ENCODE results near the gene CASK. TPM values are rescaled to one million over a fixed set of nuclear protein-coding genes. Genes with fewer than 3 reads are reported as not detected.

Gene CASK
- 24.6 TPM for polyA plus RNA-seq (2013, experiment 1 of 2)
- 26.1 TPM for polyA plus RNA-seq (2013, experiment 2 of 2)

DNA sequence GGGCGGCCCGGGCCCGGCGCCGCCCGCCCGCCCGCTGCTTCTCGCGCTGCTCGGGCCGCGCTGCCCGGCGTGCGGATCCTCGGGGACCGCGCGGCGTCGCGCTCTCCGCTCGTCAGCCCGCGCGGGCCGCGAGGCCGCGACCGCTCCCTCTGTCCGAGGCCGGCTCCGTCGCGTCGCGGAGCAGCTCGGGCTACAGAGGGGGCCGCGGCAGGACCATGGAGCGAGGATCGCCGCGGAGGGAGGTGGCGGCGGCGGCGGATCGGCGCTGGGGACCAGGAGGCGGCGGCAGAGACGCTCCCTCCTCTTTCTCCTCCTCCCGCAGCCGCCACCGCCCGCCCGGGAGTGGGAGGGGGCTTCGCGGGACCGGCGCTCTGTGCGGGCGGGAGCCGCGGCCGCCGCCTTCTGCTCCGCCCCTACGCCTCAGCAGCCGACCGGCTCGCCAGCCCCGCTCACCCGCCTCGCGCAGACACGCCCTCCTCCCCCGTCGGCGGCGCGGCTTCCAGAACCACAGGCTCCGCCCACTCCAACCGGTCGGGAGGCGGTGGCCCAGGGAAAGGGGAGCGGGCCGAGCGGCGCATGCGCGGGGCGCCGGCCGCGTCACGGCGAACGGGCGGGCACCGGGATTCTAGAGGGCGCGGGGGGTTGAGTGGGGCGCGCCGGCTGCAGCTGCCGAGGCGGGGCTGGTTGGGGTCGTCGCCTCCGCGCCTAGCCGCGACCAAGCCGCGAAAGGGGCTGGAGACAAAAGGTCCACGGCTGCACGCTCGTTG is at the start of gene CASK:
Gene CASK, minus strand, starts transcription at position 344 of the 767 bp plus-strand sequence. CDS start 566 bp downstream, outside the sequence.
- Histone ChIP-seq H3K18ac (ENCODE audit: low read depth in 1 of 2, low read length in 2 of 2) (peak within 1 kb of the TSS; percentile 54 to 90), H2BK12ac (ENCODE audit: low read length in 2 of 2) (no peak within 1 kb of the TSS), H3K4me3 (ENCODE audit: insufficient read depth in 1 of 2, low read depth in 1 of 2, low read length in 2 of 2) (peak within 1 kb of the TSS; percentile 83 to 87), H3K14ac (ENCODE audit: low read length in 2 of 2) (peak within 1 kb of the TSS in 1 of 2 experiments; percentile 84), H3K4me1 (ENCODE audit: control insufficient read depth, insufficient read depth, low read depth, low read length) (no peaks in the 10 kb centered on the region), H3K4ac (ENCODE audit: low read depth in 1 of 2, low read length in 2 of 2) (peak within 1 kb of the TSS; percentile 28 to 64), H3K27ac (ENCODE audit: low read length, poor library complexity, severe bottlenecking) (peak within 1 kb of the TSS; percentile 85), H3K79me1 (replicated peaks; ENCODE audit: low read length, poor library complexity, severe bottlenecking) (no peaks in the 10 kb centered on the region), H3K4me2 (ENCODE audit: low read length, poor library complexity, severe bottlenecking) (peak within 1 kb of the TSS; percentile 75), H3K9me3 (ENCODE audit: control insufficient read depth, low read length) (no peaks in the 10 kb centered on the region), H3K23ac (ENCODE audit: low read length in 2 of 2) (no peak within 1 kb of the TSS), H2BK120ac (ENCODE audit: low read depth, low read length) (peak within 1 kb of the TSS; percentile 49), H2BK5ac (ENCODE audit: low read depth, low read length, poor library complexity, severe bottlenecking) (peak within 1 kb of the TSS; percentile 66), H2AK5ac (ENCODE audit: low read length, severe bottlenecking) (no peak within 1 kb of the TSS), H4K91ac (ENCODE audit: low read length) (peak within 1 kb of the TSS; percentile 27), H2AFZ (ENCODE audit: low read depth, low read length) (no peak within 1 kb of the TSS), H4K8ac (ENCODE audit: low read length) (no peak within 1 kb of the TSS), H2BK15ac (ENCODE audit: low read depth, poor library complexity, severe bottlenecking) (no peak within 1 kb of the TSS), H3K27me3 (ENCODE audit: control insufficient read depth in 1 of 2, insufficient read depth in 1 of 2, low read length in 2 of 2) (peaks cover 0 to 14% of the 10 kb centered on the region in 2 experiments), H3K36me3 (ENCODE audit: control insufficient read depth in 1 of 2, insufficient read depth in 2 of 2, low read depth in 1 of 2, low read length in 2 of 2) (no peaks in the 10 kb centered on the region), H3K9ac (ENCODE audit: low read length) (peak within 1 kb of the TSS; percentile 85)
- peak; percentile 87 for DNase-seq
- WGBS = 0% methylated on average over 36 of the region's 123 CpGs

DNA sequence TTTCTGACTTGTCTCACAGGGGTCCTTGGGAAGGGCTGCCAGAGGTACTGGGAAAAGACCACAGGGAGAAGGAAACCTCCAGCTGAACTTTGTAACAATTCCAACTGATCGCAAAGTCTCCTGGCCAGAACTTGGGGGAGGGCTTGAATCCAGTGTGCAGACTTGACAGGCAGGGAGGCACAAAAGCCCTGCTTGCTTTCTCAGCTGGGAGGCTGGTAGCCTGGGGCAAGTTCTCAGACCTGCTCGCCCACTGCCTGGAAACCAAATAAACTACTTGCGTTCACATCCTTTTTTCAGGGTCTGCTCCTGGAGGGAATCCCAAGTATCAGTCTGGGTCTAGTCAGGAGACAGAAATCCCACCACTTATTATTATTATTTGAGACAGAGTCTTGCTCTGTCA is 48.0 kb upstream of the CASK start:
- Histone ChIP-seq H3K18ac (ENCODE audit: low read depth in 1 of 2, low read length in 2 of 2) (no peak overlapping the region), H3K9me3 (ENCODE audit: control insufficient read depth, low read length) (no peaks in the 10 kb centered on the region), H4K91ac (ENCODE audit: low read length) (no peak overlapping the region), H3K27ac (ENCODE audit: low read length, poor library complexity, severe bottlenecking) (no peak overlapping the region), H3K36me3 (ENCODE audit: control insufficient read depth in 1 of 2, insufficient read depth in 2 of 2, low read depth in 1 of 2, low read length in 2 of 2) (no peaks in the 10 kb centered on the region), H3K14ac (ENCODE audit: low read length in 2 of 2) (no peak overlapping the region), H3K4ac (ENCODE audit: low read depth in 1 of 2, low read length in 2 of 2) (no peak overlapping the region), H2BK5ac (ENCODE audit: low read depth, low read length, poor library complexity, severe bottlenecking) (no peak overlapping the region), H3K4me1 (ENCODE audit: control insufficient read depth, insufficient read depth, low read depth, low read length) (no peaks in the 10 kb centered on the region), H3K9ac (ENCODE audit: low read length) (no peak overlapping the region), H2BK12ac (ENCODE audit: low read length in 2 of 2) (no peak overlapping the region), H3K23ac (ENCODE audit: low read length in 2 of 2) (no peak overlapping the region), H2BK120ac (ENCODE audit: low read depth, low read length) (no peak overlapping the region), H3K4me2 (ENCODE audit: low read length, poor library complexity, severe bottlenecking) (no peak overlapping the region), H3K27me3 (ENCODE audit: control insufficient read depth in 1 of 2, insufficient read depth in 1 of 2, low read length in 2 of 2) (peaks cover 0 to 21% of the 10 kb centered on the region in 2 experiments), H3K4me3 (ENCODE audit: insufficient read depth in 1 of 2, low read depth in 1 of 2, low read length in 2 of 2) (no peak overlapping the region), H2AK5ac (ENCODE audit: low read length, severe bottlenecking) (no peak overlapping the region), H2AFZ (ENCODE audit: low read depth, low read length) (no peak overlapping the region), H4K8ac (ENCODE audit: low read length) (no peak overlapping the region), H3K79me1 (replicated peaks; ENCODE audit: low read length, poor library complexity, severe bottlenecking) (no peaks in the 10 kb centered on the region), H2BK15ac (ENCODE audit: low read depth, poor library complexity, severe bottlenecking) (no peak overlapping the region)
- no peak for DNase-seq
- WGBS = 100% methylated on average over 1 of the region's 3 CpGs

DNA sequence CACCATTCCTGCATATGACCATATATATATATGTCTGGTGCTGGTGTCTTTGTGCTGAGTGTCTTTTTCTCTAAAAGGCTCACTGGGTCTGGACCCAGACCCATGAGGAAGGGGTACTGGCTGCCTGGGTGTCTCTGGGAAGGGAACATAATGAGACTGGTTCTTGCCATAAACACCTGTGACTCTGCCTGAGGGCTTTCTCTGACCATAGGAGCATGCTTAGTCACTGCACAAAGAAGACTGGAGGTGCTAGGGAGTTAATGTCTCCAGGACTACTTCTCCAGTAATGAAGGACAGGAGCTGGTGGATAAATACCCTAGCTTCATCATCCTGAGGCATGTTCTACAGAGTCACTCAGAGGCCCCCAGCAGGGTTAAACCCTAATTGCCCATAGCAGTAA is 47.1 kb upstream of the CASK start:
- H3K4me1 ChIP-seq (ENCODE audit: control insufficient read depth, insufficient read depth, low read depth, low read length) = no peaks in the 10 kb centered on the region
- no peaks in the 10 kb centered on the region for H3K79me1 ChIP-seq (replicated peaks; ENCODE audit: low read length, poor library complexity, severe bottlenecking)
- no peak overlapping the region for H2BK15ac ChIP-seq (ENCODE audit: low read depth, poor library complexity, severe bottlenecking)
- H3K27me3 ChIP-seq (ENCODE audit: control insufficient read depth in 1 of 2, insufficient read depth in 1 of 2, low read length in 2 of 2) = peaks cover 0 to 25% of the 10 kb centered on the region in 2 experiments
- no peak overlapping the region for H3K4me2 ChIP-seq (ENCODE audit: low read length, poor library complexity, severe bottlenecking)
- no peak overlapping the region for H2AK5ac ChIP-seq (ENCODE audit: low read length, severe bottlenecking)
- H2AFZ ChIP-seq (ENCODE audit: low read depth, low read length) = no peak overlapping the region
- H2BK120ac ChIP-seq (ENCODE audit: low read depth, low read length) = no peak overlapping the region
- no peak overlapping the region for H2BK5ac ChIP-seq (ENCODE audit: low read depth, low read length, poor library complexity, severe bottlenecking)
- no peak overlapping the region for H4K8ac ChIP-seq (ENCODE audit: low read length)
- H3K36me3 ChIP-seq (ENCODE audit: control insufficient read depth in 1 of 2, insufficient read depth in 2 of 2, low read depth in 1 of 2, low read length in 2 of 2) = no peaks in the 10 kb centered on the region
- H3K4me3 ChIP-seq (ENCODE audit: insufficient read depth in 1 of 2, low read depth in 1 of 2, low read length in 2 of 2) = no peak overlapping the region
- H3K9ac ChIP-seq (ENCODE audit: low read length) = no peak overlapping the region
- no peak overlapping the region for H3K18ac ChIP-seq (ENCODE audit: low read depth in 1 of 2, low read length in 2 of 2)
- H3K4ac ChIP-seq (ENCODE audit: low read depth in 1 of 2, low read length in 2 of 2) = no peak overlapping the region
- no peak overlapping the region for H3K23ac ChIP-seq (ENCODE audit: low read length in 2 of 2)
- no peak overlapping the region for H3K14ac ChIP-seq (ENCODE audit: low read length in 2 of 2)
- no peak overlapping the region for H4K91ac ChIP-seq (ENCODE audit: low read length)
- DNase-seq = no peak
- no peaks in the 10 kb centered on the region for H3K9me3 ChIP-seq (ENCODE audit: control insufficient read depth, low read length)
- H2BK12ac ChIP-seq (ENCODE audit: low read length in 2 of 2) = no peak overlapping the region
- no peak overlapping the region for H3K27ac ChIP-seq (ENCODE audit: low read length, poor library complexity, severe bottlenecking)

DNA sequence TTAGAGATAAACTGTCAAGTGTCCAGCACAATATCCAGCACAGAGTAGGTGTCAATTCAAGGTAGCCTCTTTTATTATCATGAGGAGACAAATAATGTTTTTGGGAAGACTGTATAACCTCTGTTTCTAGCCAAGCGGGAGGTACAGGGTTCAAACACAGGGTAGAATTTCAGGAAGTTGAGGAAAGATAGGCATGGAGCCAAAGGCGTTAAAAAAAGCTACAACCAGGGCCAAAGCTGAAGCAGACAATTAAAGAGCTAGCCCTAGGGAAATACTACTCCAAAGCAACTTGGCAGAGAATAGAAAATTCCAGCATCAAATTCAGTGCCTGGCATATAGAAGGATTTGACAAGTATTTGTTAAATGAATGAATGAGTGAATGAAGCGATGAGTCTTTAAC is 40.0 kb upstream of the CASK start:
- H3K27me3 ChIP-seq (ENCODE audit: control insufficient read depth in 1 of 2, insufficient read depth in 1 of 2, low read length in 2 of 2) = peaks cover 0 to 8% of the 10 kb centered on the region in 2 experiments
- no peak overlapping the region for H3K14ac ChIP-seq (ENCODE audit: low read length in 2 of 2)
- H3K4ac ChIP-seq (ENCODE audit: low read depth in 1 of 2, low read length in 2 of 2) = no peak overlapping the region
- no peak overlapping the region for H3K4me3 ChIP-seq (ENCODE audit: insufficient read depth in 1 of 2, low read depth in 1 of 2, low read length in 2 of 2)
- WGBS = 97% methylated on average over 2 of the region's 3 CpGs
- no peak overlapping the region for H2AFZ ChIP-seq (ENCODE audit: low read depth, low read length)
- H3K18ac ChIP-seq (ENCODE audit: low read depth in 1 of 2, low read length in 2 of 2) = no peak overlapping the region
- no peak overlapping the region for H2BK15ac ChIP-seq (ENCODE audit: low read depth, poor library complexity, severe bottlenecking)
- H2BK120ac ChIP-seq (ENCODE audit: low read depth, low read length) = no peak overlapping the region
- no peak for DNase-seq
- no peak overlapping the region for H4K91ac ChIP-seq (ENCODE audit: low read length)
- H2BK5ac ChIP-seq (ENCODE audit: low read depth, low read length, poor library complexity, severe bottlenecking) = no peak overlapping the region
- no peak overlapping the region for H3K9ac ChIP-seq (ENCODE audit: low read length)
- no peaks in the 10 kb centered on the region for H3K36me3 ChIP-seq (ENCODE audit: control insufficient read depth in 1 of 2, insufficient read depth in 2 of 2, low read depth in 1 of 2, low read length in 2 of 2)
- H2AK5ac ChIP-seq (ENCODE audit: low read length, severe bottlenecking) = no peak overlapping the region
- H3K27ac ChIP-seq (ENCODE audit: low read length, poor library complexity, severe bottlenecking) = no peak overlapping the region
- no peaks in the 10 kb centered on the region for H3K79me1 ChIP-seq (replicated peaks; ENCODE audit: low read length, poor library complexity, severe bottlenecking)
- H3K4me1 ChIP-seq (ENCODE audit: control insufficient read depth, insufficient read depth, low read depth, low read length) = no peaks in the 10 kb centered on the region
- no peak overlapping the region for H4K8ac ChIP-seq (ENCODE audit: low read length)
- H2BK12ac ChIP-seq (ENCODE audit: low read length in 2 of 2) = no peak overlapping the region
- H3K9me3 ChIP-seq (ENCODE audit: control insufficient read depth, low read length) = no peaks in the 10 kb centered on the region
- no peak overlapping the region for H3K23ac ChIP-seq (ENCODE audit: low read length in 2 of 2)
- no peak overlapping the region for H3K4me2 ChIP-seq (ENCODE audit: low read length, poor library complexity, severe bottlenecking)

All from mesenchymal stem cell (in vitro differentiated cells and primary cell).